ENCODE results near the gene KIF1A. TPM values are rescaled to one million over a fixed set of nuclear protein-coding genes. Genes with fewer than 3 reads are reported as not detected.

KIF1A gene
- polyA plus RNA-seq, 1 donor from 2014 or later = 63.4 TPM

DNA sequence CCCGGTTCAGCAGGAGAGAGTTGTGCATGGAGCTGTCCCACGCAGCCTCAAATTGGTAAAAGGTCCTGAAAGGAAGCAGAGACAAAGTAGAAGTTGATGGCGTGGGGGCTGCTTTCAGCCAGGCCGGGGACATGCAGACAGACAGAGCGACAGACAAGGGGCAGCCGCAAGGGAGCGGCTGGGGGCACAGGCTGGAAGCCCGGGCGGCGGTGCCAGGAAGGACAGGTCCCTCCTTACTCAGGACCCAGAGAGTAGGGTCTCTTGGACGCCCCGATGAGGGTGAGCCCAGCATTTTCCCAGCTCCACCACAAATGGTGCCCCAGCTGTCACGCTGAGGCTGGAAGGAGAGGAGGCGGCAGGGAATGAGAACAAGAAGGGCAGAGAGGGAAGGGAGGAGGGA lies 93.1 kb downstream of the KIF1A start:
- H3K27ac ChIP-seq (ENCODE audit: low read length) = no peak overlapping the region
- no peaks in the 10 kb centered on the region for H3K79me2 ChIP-seq (replicated peaks; ENCODE audit: insufficient read depth, low read length)
- H3K9me3 ChIP-seq (ENCODE audit: low read length) = no peaks in the 10 kb centered on the region
- no peaks in the 10 kb centered on the region for H3F3A ChIP-seq (ENCODE audit: insufficient read depth, low read length, poor library complexity, severe bottlenecking)
- no peaks in the 10 kb centered on the region for H4K20me1 ChIP-seq (ENCODE audit: insufficient read depth)
- no peaks in the 10 kb centered on the region for H3K9me2 ChIP-seq (ENCODE audit: insufficient read depth, low read length)
- no peak overlapping the region for H3K9ac ChIP-seq (ENCODE audit: low read length)
- H2AFZ ChIP-seq (ENCODE audit: low read depth, low read length) = no peak overlapping the region
- H3K4me3 ChIP-seq (ENCODE audit: low read length) = no peak overlapping the region
- H3K4me2 ChIP-seq (ENCODE audit: low read length) = no peak overlapping the region
- TF ChIP-seq SMC3 (conservative IDR thresholded peaks at IDR 0.05; ENCODE audit: poor library complexity) (no peak), EP300 (conservative IDR thresholded peaks at IDR 0.05; ENCODE audit: poor library complexity, severe bottlenecking) (no peak), TAF1 (IDR thresholded peaks at IDR 0.05; ENCODE audit: low read depth) (no peak), MXI1 (conservative IDR thresholded peaks at IDR 0.05; ENCODE audit: poor library complexity, severe bottlenecking) (no peak), EZH2 (IDR thresholded peaks at IDR 0.05; ENCODE audit: borderline replicate concordance, insufficient read depth, low read length, poor library complexity, severe bottlenecking) (no peak)
- TF ChIP-seq, protein P1, sequence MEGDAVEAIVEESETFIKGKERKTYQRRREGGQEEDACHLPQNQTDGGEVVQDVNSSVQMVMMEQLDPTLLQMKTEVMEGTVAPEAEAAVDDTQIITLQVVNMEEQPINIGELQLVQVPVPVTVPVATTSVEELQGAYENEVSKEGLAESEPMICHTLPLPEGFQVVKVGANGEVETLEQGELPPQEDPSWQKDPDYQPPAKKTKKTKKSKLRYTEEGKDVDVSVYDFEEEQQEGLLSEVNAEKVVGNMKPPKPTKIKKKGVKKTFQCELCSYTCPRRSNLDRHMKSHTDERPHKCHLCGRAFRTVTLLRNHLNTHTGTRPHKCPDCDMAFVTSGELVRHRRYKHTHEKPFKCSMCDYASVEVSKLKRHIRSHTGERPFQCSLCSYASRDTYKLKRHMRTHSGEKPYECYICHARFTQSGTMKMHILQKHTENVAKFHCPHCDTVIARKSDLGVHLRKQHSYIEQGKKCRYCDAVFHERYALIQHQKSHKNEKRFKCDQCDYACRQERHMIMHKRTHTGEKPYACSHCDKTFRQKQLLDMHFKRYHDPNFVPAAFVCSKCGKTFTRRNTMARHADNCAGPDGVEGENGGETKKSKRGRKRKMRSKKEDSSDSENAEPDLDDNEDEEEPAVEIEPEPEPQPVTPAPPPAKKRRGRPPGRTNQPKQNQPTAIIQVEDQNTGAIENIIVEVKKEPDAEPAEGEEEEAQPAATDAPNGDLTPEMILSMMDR (IDR thresholded peaks at IDR 0.05; ENCODE audit: poor library complexity, severe bottlenecking) = no peak
- TF ChIP-seq, protein P2, sequence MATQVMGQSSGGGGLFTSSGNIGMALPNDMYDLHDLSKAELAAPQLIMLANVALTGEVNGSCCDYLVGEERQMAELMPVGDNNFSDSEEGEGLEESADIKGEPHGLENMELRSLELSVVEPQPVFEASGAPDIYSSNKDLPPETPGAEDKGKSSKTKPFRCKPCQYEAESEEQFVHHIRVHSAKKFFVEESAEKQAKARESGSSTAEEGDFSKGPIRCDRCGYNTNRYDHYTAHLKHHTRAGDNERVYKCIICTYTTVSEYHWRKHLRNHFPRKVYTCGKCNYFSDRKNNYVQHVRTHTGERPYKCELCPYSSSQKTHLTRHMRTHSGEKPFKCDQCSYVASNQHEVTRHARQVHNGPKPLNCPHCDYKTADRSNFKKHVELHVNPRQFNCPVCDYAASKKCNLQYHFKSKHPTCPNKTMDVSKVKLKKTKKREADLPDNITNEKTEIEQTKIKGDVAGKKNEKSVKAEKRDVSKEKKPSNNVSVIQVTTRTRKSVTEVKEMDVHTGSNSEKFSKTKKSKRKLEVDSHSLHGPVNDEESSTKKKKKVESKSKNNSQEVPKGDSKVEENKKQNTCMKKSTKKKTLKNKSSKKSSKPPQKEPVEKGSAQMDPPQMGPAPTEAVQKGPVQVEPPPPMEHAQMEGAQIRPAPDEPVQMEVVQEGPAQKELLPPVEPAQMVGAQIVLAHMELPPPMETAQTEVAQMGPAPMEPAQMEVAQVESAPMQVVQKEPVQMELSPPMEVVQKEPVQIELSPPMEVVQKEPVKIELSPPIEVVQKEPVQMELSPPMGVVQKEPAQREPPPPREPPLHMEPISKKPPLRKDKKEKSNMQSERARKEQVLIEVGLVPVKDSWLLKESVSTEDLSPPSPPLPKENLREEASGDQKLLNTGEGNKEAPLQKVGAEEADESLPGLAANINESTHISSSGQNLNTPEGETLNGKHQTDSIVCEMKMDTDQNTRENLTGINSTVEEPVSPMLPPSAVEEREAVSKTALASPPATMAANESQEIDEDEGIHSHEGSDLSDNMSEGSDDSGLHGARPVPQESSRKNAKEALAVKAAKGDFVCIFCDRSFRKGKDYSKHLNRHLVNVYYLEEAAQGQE (IDR thresholded peaks at IDR 0.05; ENCODE audit: borderline replicate concordance) = no peak
- H3K36me3 ChIP-seq (ENCODE audit: insufficient read depth, low read length) = no peaks in the 10 kb centered on the region
- no peaks in the 10 kb centered on the region for H3K27me3 ChIP-seq (ENCODE audit: insufficient read depth, low read depth, low read length)

DNA sequence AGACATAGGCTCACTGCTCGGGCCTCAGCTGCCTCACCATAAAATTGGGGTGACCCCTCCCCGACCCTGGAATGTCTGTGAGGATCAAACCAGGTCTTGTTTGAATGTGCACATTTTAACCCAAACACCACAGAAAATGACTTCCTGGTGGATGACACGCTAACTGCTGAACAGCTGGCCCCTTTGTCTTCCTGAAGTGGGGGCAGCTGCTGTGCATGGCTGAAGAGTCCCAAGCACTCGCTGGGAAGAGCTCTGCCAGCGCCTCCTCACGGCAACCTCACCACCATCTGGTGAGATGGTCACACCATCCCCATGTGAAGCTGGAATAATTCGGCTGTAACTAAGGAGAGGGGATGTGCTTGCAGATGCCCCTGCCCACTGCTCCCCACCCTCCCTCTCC lies 94.3 kb downstream of the KIF1A start:
- Histone ChIP-seq H3K9ac (ENCODE audit: low read length) (no peak overlapping the region), H3F3A (ENCODE audit: insufficient read depth, low read length, poor library complexity, severe bottlenecking) (no peaks in the 10 kb centered on the region), H3K79me2 (replicated peaks; ENCODE audit: insufficient read depth, low read length) (no peaks in the 10 kb centered on the region), H3K4me3 (ENCODE audit: low read length) (no peak overlapping the region), H3K36me3 (ENCODE audit: insufficient read depth, low read length) (no peaks in the 10 kb centered on the region), H2AFZ (ENCODE audit: low read depth, low read length) (no peak overlapping the region), H3K9me2 (ENCODE audit: insufficient read depth, low read length) (no peaks in the 10 kb centered on the region), H3K9me3 (ENCODE audit: low read length) (no peaks in the 10 kb centered on the region), H3K4me2 (ENCODE audit: low read length) (no peak overlapping the region), H4K20me1 (ENCODE audit: insufficient read depth) (no peaks in the 10 kb centered on the region), H3K27ac (ENCODE audit: low read length) (no peak overlapping the region), H3K27me3 (ENCODE audit: insufficient read depth, low read depth, low read length) (no peaks in the 10 kb centered on the region)
- TF ChIP-seq SMC3 (conservative IDR thresholded peaks at IDR 0.05; ENCODE audit: poor library complexity) (no peak), RAD21 (conservative IDR thresholded peaks at IDR 0.05) (no peak), EZH2 (IDR thresholded peaks at IDR 0.05; ENCODE audit: borderline replicate concordance, insufficient read depth, low read length, poor library complexity, severe bottlenecking) (no peak), EP300 (conservative IDR thresholded peaks at IDR 0.05; ENCODE audit: poor library complexity, severe bottlenecking) (no peak), TAF1 (IDR thresholded peaks at IDR 0.05; ENCODE audit: low read depth) (no peak), MXI1 (conservative IDR thresholded peaks at IDR 0.05; ENCODE audit: poor library complexity, severe bottlenecking) (no peak), POLR2AphosphoS5 (IDR thresholded peaks at IDR 0.05) (no peak)
- TF ChIP-seq, protein P2 (IDR thresholded peaks at IDR 0.05; ENCODE audit: borderline replicate concordance) = no peak
- TF ChIP-seq, protein P1 (IDR thresholded peaks at IDR 0.05; ENCODE audit: poor library complexity, severe bottlenecking) = no peak
